ES-I3 (cell line): ENCODE measurements around the gene LMO3.
"Not testable (repeated sequence)": the region's sequence is repeated elsewhere in the genome, so short reads cannot be mapped to it uniquely, and the experiment has no call there.

Source experiments
- H3K36me3 ChIP-seq: 2 replicates; pipeline ENCODE4 v1.6.1; 2013; ENCODE audit warnings: mild to moderate bottlenecking, low read length, control low read depth, moderate library complexity; ENCODE audit not compliant: insufficient read depth
- H3K4me1 ChIP-seq: 2 replicates; pipeline ENCODE4 v1.6.1; 2013; ENCODE audit warnings: mild to moderate bottlenecking, control low read depth, low read length; ENCODE audit not compliant: insufficient read depth
- H3K9ac ChIP-seq: 2 replicates; pipeline ENCODE4 v1.6.1; 2013; ENCODE audit warnings: low read depth, mild to moderate bottlenecking, low read length, moderate library complexity
- H3K9me3 ChIP-seq: 2 replicates; pipeline ENCODE4 v1.6.1; 2013; ENCODE audit warnings: mild to moderate bottlenecking, low read length, moderate library complexity; ENCODE audit not compliant: control insufficient read depth, insufficient read depth

The LMO3 gene

DNA sequence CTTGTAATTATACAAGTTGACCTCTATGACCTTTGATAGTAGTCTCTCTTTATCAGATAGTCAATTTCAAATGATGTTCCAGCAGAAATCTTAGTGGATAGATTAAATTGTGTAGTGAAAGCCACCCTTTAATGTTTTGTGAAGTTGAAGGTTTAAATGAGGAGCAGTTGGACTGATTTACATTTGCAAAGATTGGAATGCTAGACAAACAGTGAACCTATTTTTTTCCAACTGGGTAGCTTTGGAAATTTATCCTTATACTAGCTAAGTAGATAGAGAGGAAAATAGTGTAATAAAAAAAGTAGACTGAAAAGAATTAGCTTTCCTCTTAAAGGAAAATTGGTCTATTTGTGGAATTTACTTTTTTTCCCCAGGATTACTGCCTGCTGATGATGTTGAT, 53.7 kb downstream of the LMO3 start:
- H3K9ac ChIP-seq: no peak overlapping the region
- H3K9me3 ChIP-seq: no peaks in the 10 kb centered on the region
- H3K4me1 ChIP-seq: peaks cover 8% of the 10 kb centered on the region
- H3K36me3 ChIP-seq: no peaks in the 10 kb centered on the region

- Histone ChIP-seq H3K4me1 (no peaks in the 10 kb centered on the region), H3K9ac (no peak overlapping the region), H3K9me3 (no peaks in the 10 kb centered on the region), H3K36me3 (no peaks in the 10 kb centered on the region)
Measured at GRCh38 chr12:16545836-16546235, 60.1 kb downstream of the LMO3 start.

DNA sequence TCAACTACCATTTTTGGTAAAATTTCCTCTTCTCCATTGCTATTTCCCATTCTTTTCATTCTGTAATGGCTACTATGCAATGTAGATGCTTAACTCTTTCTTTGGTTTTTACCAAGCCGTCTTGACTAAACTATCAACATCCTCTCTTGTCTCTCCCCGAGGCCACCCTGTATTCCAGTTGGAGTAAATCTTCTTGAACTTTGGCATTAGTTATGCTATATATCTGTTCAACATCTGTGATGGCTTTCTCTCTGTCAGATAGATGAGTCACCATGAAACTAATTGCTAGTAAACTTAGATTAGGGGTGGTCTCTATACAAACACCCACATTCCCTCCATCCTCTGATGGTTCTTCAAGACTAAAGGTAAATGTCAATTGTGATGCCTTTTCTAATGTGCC, 63.4 kb downstream of the LMO3 start:
- Histone ChIP-seq H3K9ac (no peak overlapping the region), H3K9me3 (no peaks in the 10 kb centered on the region), H3K4me1 (no peaks in the 10 kb centered on the region), H3K36me3 (no peaks in the 10 kb centered on the region)

DNA sequence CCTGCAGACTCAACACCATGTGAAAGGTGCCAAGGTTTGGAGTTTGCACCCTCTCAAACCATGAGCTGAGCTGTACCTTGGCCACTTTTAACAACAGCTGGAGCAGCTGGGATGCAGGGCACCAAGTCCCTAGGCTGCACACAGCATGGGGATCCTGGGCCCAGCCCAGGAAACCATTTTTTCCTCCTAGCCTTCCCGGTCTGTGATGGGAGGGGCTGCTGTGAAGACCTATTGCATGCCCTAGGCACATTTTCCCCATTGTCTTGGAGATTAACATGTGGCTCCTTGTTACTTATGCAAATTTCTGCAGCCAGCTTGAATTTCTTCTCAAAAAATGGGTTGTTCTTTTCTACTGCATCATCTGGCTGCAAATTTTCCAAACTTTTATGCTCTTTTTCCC, 68.3 kb downstream of the LMO3 start:
- H3K36me3 ChIP-seq, H3K9me3 ChIP-seq: not testable (repeated sequence)

GRCh38 chr12:16531621-16532020, 74.3 kb downstream of the LMO3 start:
- H3K9ac ChIP-seq: no peak overlapping the region
- no peaks in the 10 kb centered on the region for H3K36me3 ChIP-seq
- no peaks in the 10 kb centered on the region for H3K9me3 ChIP-seq
- H3K4me1 ChIP-seq: no peaks in the 10 kb centered on the region

More for the DNA sequence above, 68.3 kb downstream of the LMO3 start:
- not testable (repeated sequence) for H3K9ac ChIP-seq, H3K4me1 ChIP-seq

- no peaks in the 10 kb centered on the region for H3K9me3 ChIP-seq
- H3K36me3 ChIP-seq: no peaks in the 10 kb centered on the region
- H3K4me1 ChIP-seq: no peaks in the 10 kb centered on the region
- H3K9ac ChIP-seq: no peak overlapping the region
Measured at GRCh38 chr12:16530268-16530850, 75.6 kb downstream of the LMO3 start.

DNA sequence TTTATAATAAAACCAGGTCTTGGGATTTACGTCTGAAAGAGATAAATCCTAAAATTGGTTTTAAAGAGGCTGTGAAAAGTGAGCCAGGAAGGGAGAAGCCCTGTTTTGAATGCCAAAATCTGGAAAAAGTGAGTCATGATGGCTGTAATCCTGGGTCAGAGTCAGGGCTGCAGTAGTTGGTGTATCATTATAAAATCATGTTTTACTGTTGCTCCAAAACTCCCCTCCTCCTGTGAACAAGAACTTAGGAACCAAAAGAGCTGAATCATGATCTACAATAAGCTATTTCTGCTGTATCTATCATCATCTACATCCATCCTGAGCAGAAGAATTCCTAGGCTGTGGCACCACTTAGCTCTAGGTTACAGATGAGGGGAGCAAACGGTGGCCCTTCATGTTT, 79.3 kb downstream of the LMO3 start:
- Histone ChIP-seq H3K9me3 (no peaks in the 10 kb centered on the region), H3K4me1 (no peaks in the 10 kb centered on the region), H3K36me3 (no peaks in the 10 kb centered on the region), H3K9ac (no peak overlapping the region)

DNA sequence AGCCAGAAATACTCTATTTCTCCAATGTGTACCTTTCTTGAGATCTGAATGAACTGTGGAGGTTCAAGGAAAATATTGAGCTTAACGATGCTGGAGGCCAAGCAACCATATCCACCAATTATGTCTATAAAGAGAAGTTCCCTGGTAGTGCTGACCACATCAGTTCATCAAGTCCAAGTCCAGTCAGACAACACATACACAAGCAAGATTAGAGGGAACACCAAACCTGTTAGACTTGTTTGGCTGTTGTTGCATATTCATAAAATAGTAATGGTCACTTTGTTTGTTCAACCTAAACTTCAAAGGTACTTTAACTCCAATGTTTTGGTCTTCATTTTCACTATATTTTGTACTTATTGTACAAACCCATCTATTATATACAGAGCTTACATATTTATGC, 81.6 kb downstream of the LMO3 start:
- no peaks in the 10 kb centered on the region for H3K9me3 ChIP-seq
- H3K9ac ChIP-seq: no peak overlapping the region

GRCh38 chr12:16523951-16524331, 82.0 kb downstream of the LMO3 start:
- Histone ChIP-seq H3K9me3 (no peaks in the 10 kb centered on the region), H3K9ac (no peak overlapping the region), H3K4me1 (no peaks in the 10 kb centered on the region), H3K36me3 (no peaks in the 10 kb centered on the region)

More for the DNA sequence above, 81.6 kb downstream of the LMO3 start:
- Histone ChIP-seq H3K36me3 (no peaks in the 10 kb centered on the region), H3K4me1 (no peaks in the 10 kb centered on the region)

DNA sequence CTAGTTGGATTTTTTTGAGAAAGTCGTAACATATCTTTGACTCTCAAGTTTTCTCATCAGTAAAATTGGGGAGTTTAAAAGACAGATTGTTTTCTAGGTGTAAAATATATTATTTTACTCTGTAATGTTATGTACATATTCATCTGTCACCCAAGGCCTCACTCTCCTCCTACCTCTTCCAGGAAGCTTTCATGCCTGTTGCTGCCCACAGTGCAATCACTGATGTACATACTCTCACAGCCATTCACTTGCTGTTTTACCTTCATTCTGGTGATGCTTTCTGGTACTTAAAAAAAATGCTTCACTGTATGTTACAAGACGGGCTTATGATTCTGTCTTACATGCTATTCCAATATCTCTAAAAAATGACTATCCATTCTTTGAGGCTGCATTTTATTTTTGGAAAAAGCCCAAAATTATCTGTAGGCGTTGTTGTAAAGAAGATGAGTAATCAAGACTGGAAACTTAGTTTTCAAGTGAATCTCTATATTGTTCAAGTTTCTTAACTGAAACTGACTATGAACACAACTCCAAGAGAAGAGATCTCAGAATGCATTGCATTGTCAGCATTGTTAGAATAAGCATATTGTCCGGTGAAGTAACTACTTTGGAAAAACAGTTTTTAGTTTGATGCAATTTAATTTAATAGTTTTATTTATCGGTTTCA, 82.5 kb downstream of the LMO3 start:
- no peaks in the 10 kb centered on the region for H3K4me1 ChIP-seq
- no peaks in the 10 kb centered on the region for H3K36me3 ChIP-seq
- no peak overlapping the region for H3K9ac ChIP-seq
- H3K9me3 ChIP-seq: no peaks in the 10 kb centered on the region

DNA sequence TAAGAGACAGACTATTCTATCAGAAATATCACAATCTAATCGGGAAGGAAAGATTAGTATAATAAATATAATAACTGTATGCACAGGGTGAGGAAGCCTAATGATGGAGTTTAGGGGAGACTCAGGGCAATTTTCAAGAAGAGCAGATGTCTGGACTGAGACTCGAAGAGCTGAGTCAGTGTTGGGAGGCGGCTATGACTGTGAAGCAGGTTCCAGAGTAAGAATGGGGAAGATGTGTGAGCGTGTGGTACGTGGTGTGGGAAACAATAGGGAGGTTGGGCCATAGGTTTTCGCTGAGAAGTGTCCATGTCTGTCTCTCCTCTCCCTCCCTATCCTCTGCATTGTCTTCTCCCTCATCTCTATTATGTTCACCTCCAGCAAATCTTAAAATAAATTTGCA, 85.6 kb downstream of the LMO3 start:
- Histone ChIP-seq H3K9me3 (no peaks in the 10 kb centered on the region), H3K4me1 (no peaks in the 10 kb centered on the region), H3K9ac (no peak overlapping the region), H3K36me3 (no peaks in the 10 kb centered on the region)

- Histone ChIP-seq H3K9me3 (no peaks in the 10 kb centered on the region), H3K4me1 (peaks cover 8% of the 10 kb centered on the region; the same call in 1 of the 2 replicates), H3K36me3 (no peaks in the 10 kb centered on the region), H3K9ac (no peak overlapping the region)
Measured at GRCh38 chr12:16515666-16516065, 90.3 kb downstream of the LMO3 start.

DNA sequence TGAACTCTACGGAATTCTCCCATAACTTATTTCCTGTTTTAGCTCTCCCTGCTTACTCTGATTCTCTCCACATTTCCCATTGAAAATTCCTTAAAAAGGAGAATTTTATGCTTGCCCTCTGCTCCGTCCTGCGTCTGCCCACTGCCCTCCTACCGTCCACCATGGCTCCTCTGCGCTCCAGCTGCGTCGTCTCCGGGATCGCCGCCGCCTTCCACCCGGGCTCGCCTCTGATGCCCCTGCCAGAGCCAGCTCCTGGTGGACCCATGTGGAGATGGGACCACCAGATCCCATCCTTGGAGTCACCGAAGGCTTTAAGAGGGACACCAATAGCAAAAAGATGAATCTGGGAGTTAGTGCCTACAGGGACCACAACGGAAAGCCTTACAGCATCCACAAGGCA, 92.7 kb downstream of the LMO3 start:
- no peak overlapping the region for H3K9ac ChIP-seq
- no peaks in the 10 kb centered on the region for H3K9me3 ChIP-seq
- no peaks in the 10 kb centered on the region for H3K36me3 ChIP-seq
- H3K4me1 ChIP-seq: peaks cover 8% of the 10 kb centered on the region; the same call in 1 of the 2 replicates

- Histone ChIP-seq H3K9me3 (no peaks in the 10 kb centered on the region), H3K36me3 (no peaks in the 10 kb centered on the region), H3K9ac (no peak overlapping the region), H3K4me1 (peaks cover 8% of the 10 kb centered on the region; the same call in 1 of the 2 replicates)
Measured at GRCh38 chr12:16509411-16509810, 96.6 kb downstream of the LMO3 start.

- H3K9ac ChIP-seq: no peak overlapping the region
Measured at GRCh38 chr12:16506394-16506793, 99.6 kb downstream of the LMO3 start.

More at GRCh38 chr12:16506394-16506793, 99.6 kb downstream of the LMO3 start:
- H3K36me3 ChIP-seq: no peaks in the 10 kb centered on the region
- no peaks in the 10 kb centered on the region for H3K9me3 ChIP-seq
- H3K4me1 ChIP-seq: peaks cover 4% of the 10 kb centered on the region; the same call in 1 of the 2 replicates
